ENCODE data around the gene TLR9.
"Not testable (repeated sequence)": the region's sequence is repeated elsewhere in the genome, so short reads cannot be mapped to it uniquely, and the experiment has no call there.

TLR9 gene

GRCh38 chr3:52225452-52226228, at the start of gene TLR9:
Gene TLR9 (minus strand): TSS chr3:52225645. CDS start chr3:52225529, 116 bp downstream.
- no peak within 1 kb of the TSS for H3K27ac ChIP-seq
- DNase-seq (ENCODE audit: low read depth, low spot score), result no peak

GRCh38 chr3:52274781-52275180, 49.3 kb upstream of the TLR9 start:
- not testable (repeated sequence) for DNase-seq (ENCODE audit: low read depth, low spot score); H3K27ac ChIP-seq

- no peak overlapping the region for H3K27ac ChIP-seq
- no peak for DNase-seq (ENCODE audit: low read depth, low spot score)
Measured at GRCh38 chr3:52272831-52273230, 47.4 kb upstream of the TLR9 start.

GRCh38 chr3:52272172-52272571, 46.7 kb upstream of the TLR9 start:
- not testable (repeated sequence) for DNase-seq (ENCODE audit: low read depth, low spot score); H3K27ac ChIP-seq

- DNase-seq (ENCODE audit: low read depth, low spot score), result no peak
- no peak overlapping the region for H3K27ac ChIP-seq
Measured at GRCh38 chr3:52270252-52270754, 44.9 kb upstream of the TLR9 start.

- H3K27ac ChIP-seq, result no peak overlapping the region
- DNase-seq (ENCODE audit: low read depth, low spot score), result no peak
Measured at GRCh38 chr3:52269776-52270175, 44.3 kb upstream of the TLR9 start.

GRCh38 chr3:52268036-52268435, 42.6 kb upstream of the TLR9 start:
- H3K27ac ChIP-seq, result peak overlapping the region; percentile 28
- no peak for DNase-seq (ENCODE audit: low read depth, low spot score)

GRCh38 chr3:52265387-52265786, 39.9 kb upstream of the TLR9 start:
- no peak for DNase-seq (ENCODE audit: low read depth, low spot score)
- H3K27ac ChIP-seq, result no peak overlapping the region

- H3K27ac ChIP-seq, result no peak overlapping the region
- DNase-seq (ENCODE audit: low read depth, low spot score), result no peak
Measured at GRCh38 chr3:52262447-52262846, 37.0 kb upstream of the TLR9 start.

GRCh38 chr3:52259448-52259847, 34.0 kb upstream of the TLR9 start:
- peak overlapping the region; percentile 14 for H3K27ac ChIP-seq
- no peak for DNase-seq (ENCODE audit: low read depth, low spot score)

GRCh38 chr3:52259035-52259434, 33.6 kb upstream of the TLR9 start:
- DNase-seq (ENCODE audit: low read depth, low spot score), result no peak
- peak overlapping the region; percentile 14 for H3K27ac ChIP-seq

- DNase-seq (ENCODE audit: low read depth, low spot score), result no peak
- no peak overlapping the region for H3K27ac ChIP-seq
Measured at GRCh38 chr3:52257911-52258310, 32.5 kb upstream of the TLR9 start.

- DNase-seq (ENCODE audit: low read depth, low spot score), result no peak
- no peak overlapping the region for H3K27ac ChIP-seq
Measured at GRCh38 chr3:52256622-52257021, 31.2 kb upstream of the TLR9 start.

- no peak for DNase-seq (ENCODE audit: low read depth, low spot score)
- H3K27ac ChIP-seq, result no peak overlapping the region
Measured at GRCh38 chr3:52256159-52256558, 30.7 kb upstream of the TLR9 start.

- no peak for DNase-seq (ENCODE audit: low read depth, low spot score)
- H3K27ac ChIP-seq, result peak overlapping the region; percentile 70
Measured at GRCh38 chr3:52254608-52255007, 29.2 kb upstream of the TLR9 start.

GRCh38 chr3:52253314-52254304, 28.2 kb upstream of the TLR9 start:
- H3K27ac ChIP-seq, result peak overlapping the region; percentile 70
- DNase-seq (ENCODE audit: low read depth, low spot score), result no peak

GRCh38 chr3:52250122-52250521, 24.7 kb upstream of the TLR9 start:
- peak overlapping the region; percentile 5 for H3K27ac ChIP-seq
- DNase-seq (ENCODE audit: low read depth, low spot score), result no peak

GRCh38 chr3:52249683-52250082, 24.2 kb upstream of the TLR9 start:
- no peak overlapping the region for H3K27ac ChIP-seq
- DNase-seq (ENCODE audit: low read depth, low spot score), result no peak

- H3K27ac ChIP-seq, result no peak overlapping the region
- DNase-seq (ENCODE audit: low read depth, low spot score), result no peak
Measured at GRCh38 chr3:52248816-52249547, 23.5 kb upstream of the TLR9 start.

GRCh38 chr3:52248165-52248541, 22.7 kb upstream of the TLR9 start:
- no peak for DNase-seq (ENCODE audit: low read depth, low spot score)
- no peak overlapping the region for H3K27ac ChIP-seq
